IMR-90 (cell line): ENCODE results near the gene ZFYVE28. TPM values are rescaled to one million over a fixed set of nuclear protein-coding genes. Genes with fewer than 3 reads are reported as not detected.

ENCODE experiments used
- ATAC-seq: fragments of 200-7000 bp; cut with Tn5 transposase; 2 replicates; pipeline ENCODE4 v1.9.1; 2020; ENCODE audit warnings: low read depth, mild to moderate bottlenecking, moderate library complexity
- BruUV-seq: library from RNA; stranded (reverse); fragments of 400-500 nt; replicated peaks from 2 replicates; lab custom pipeline; 2021; lab: Mats Ljungman, UMichigan
- CTCF ChIA-PET: fragments of 300-600 bp; formaldehyde crosslinking; extraction: SDS; loops from one replicate; lab custom pipeline; 2021; ENCODE audit warnings: antibody characterized with exemption; lab: Yijun Ruan, JAX
- POLR2A ChIA-PET: fragments of 300-600 bp; sonication (Branson Sonifier 250); formaldehyde crosslinking; loops from one replicate; lab custom pipeline; 2022; ENCODE audit warnings: antibody characterized with exemption; ENCODE audit not compliant: unreplicated experiment; lab: Charles Lee
- DNase-seq: peaks from one replicate; pipeline ENCODE4 v3.0.0; 2013
- H2AFZ ChIP-seq: replicated peaks from 2 replicates; pipeline ENCODE3; 2013; ENCODE audit warnings: low read length, mild to moderate bottlenecking; ENCODE audit not compliant: poor library complexity
- H2AK5ac ChIP-seq: 2 replicates; pipeline ENCODE4 v1.6.1; 2013; ENCODE audit warnings: low read depth, low read length, inconsistent platforms
- H2AK9ac ChIP-seq: replicated peaks from 2 replicates; pipeline ENCODE3; 2013; ENCODE audit warnings: mild to moderate bottlenecking, low read depth, low read length, moderate library complexity; ENCODE audit not compliant: poor library complexity
- H2BK120ac ChIP-seq: 2 replicates; pipeline ENCODE4 v1.6.1; 2013; ENCODE audit warnings: low read depth, low read length, inconsistent platforms
- H2BK15ac ChIP-seq: 3 replicates; pipeline ENCODE4 v1.6.1; 2013; ENCODE audit warnings: low read depth, low read length, inconsistent platforms
- H2BK20ac ChIP-seq: 2 replicates; pipeline ENCODE4 v1.6.1; 2013; ENCODE audit warnings: low read depth, mild to moderate bottlenecking, inconsistent platforms, low read length, moderate library complexity
- H2BK5ac ChIP-seq: 2 replicates; pipeline ENCODE4 v1.6.1; 2013; ENCODE audit warnings: mild to moderate bottlenecking, low read depth, low read length, inconsistent platforms; ENCODE audit not compliant: poor library complexity, severe bottlenecking
- H3K14ac ChIP-seq: replicated peaks from 2 replicates; pipeline ENCODE4 v1.6.1; 2013; ENCODE audit warnings: low read depth, low read length, inconsistent platforms
- H3K18ac ChIP-seq: 2 replicates; pipeline ENCODE4 v1.6.1; 2013; ENCODE audit warnings: low read depth, low read length, control low read depth
- H3K23ac ChIP-seq: 2 replicates; pipeline ENCODE4 v1.6.1; 2013; ENCODE audit warnings: low read depth, low read length, inconsistent platforms
- H3K27ac ChIP-seq: 2 replicates; pipeline ENCODE4 v1.5.1; 2013; ENCODE audit warnings: mild to moderate bottlenecking, control low read depth, low read length; ENCODE audit not compliant: insufficient read depth
- H3K27me3 ChIP-seq: 2 replicates; pipeline ENCODE4 v1.6.1; 2013; ENCODE audit warnings: low read length; ENCODE audit not compliant: control insufficient read depth, insufficient read depth
- H3K36me3 ChIP-seq: 2 replicates; pipeline ENCODE4 v1.6.1; 2013; ENCODE audit warnings: low read length, mixed read lengths; ENCODE audit not compliant: control insufficient read depth, insufficient read depth
- H3K4ac ChIP-seq: 2 replicates; pipeline ENCODE4 v1.6.1; 2013; ENCODE audit warnings: low read depth, low read length, inconsistent platforms
- H3K4me1 ChIP-seq: 2 replicates; pipeline ENCODE4 v1.6.1; 2013; ENCODE audit warnings: low read length, mixed read lengths; ENCODE audit not compliant: control insufficient read depth, insufficient read depth
- H3K4me2 ChIP-seq: 2 replicates; pipeline ENCODE4 v1.6.1; 2013; ENCODE audit warnings: low read depth, mild to moderate bottlenecking, control low read depth, low read length, moderate library complexity
- H3K4me3 ChIP-seq: 2 replicates; pipeline ENCODE4 v1.5.1; 2013; ENCODE audit warnings: low read depth, mild to moderate bottlenecking, control low read depth, low read length, moderate library complexity; ENCODE audit not compliant: insufficient read depth
- H3K56ac ChIP-seq: 2 replicates; pipeline ENCODE4 v1.6.1; 2013; ENCODE audit warnings: low read length, inconsistent platforms; ENCODE audit not compliant: insufficient read depth; ENCODE audit errors: extremely low read depth
- H3K79me1 ChIP-seq, 2 experiments: 2 replicates each; pipeline ENCODE4 v1.6.1; 2013; ENCODE audit warnings: low read length in 2 of 2, inconsistent platforms in 1 of 2, low read depth in 1 of 2
- H3K9ac ChIP-seq: 2 replicates; pipeline ENCODE4 v1.6.1; 2013; ENCODE audit warnings: low read depth, low read length, control low read depth
- H3K9me1 ChIP-seq: 2 replicates; pipeline ENCODE4 v1.6.1; 2013; ENCODE audit warnings: low read length, inconsistent platforms; ENCODE audit not compliant: insufficient read depth
- H3K9me3 ChIP-seq: 2 replicates; pipeline ENCODE4 v1.6.1; 2013; ENCODE audit warnings: low read length; ENCODE audit not compliant: control insufficient read depth, insufficient read depth
- H4K20me1 ChIP-seq: 2 replicates; pipeline ENCODE4 v1.6.1; 2013; ENCODE audit warnings: low read length, inconsistent platforms; ENCODE audit not compliant: insufficient read depth
- H4K5ac ChIP-seq: 2 replicates; pipeline ENCODE4 v1.6.1; 2013; ENCODE audit warnings: mild to moderate bottlenecking, low read depth, low read length, control low read depth
- H4K8ac ChIP-seq, 2 experiments: 2 replicates each; pipeline ENCODE4 v1.6.1; 2013; ENCODE audit warnings: low read depth in 2 of 2, low read length in 2 of 2, control low read depth in 1 of 2, inconsistent platforms in 1 of 2
- H4K91ac ChIP-seq: 2 replicates; pipeline ENCODE4 v1.6.1; 2013; ENCODE audit warnings: low read depth, low read length, inconsistent platforms; ENCODE audit not compliant: insufficient read depth
- BHLHE40 ChIP-seq: fragments of 150-350 bp; IDR thresholded peaks from 2 replicates; pipeline ENCODE4 v1.6.1; 2016; ENCODE audit warnings: mild to moderate bottlenecking, low read depth, low read length
- CEBPB ChIP-seq: IDR thresholded peaks from 2 replicates; pipeline ENCODE4 v1.6.1; 2012; ENCODE audit warnings: low read depth, low read length, improper control_type of control experiment
- CHD1 ChIP-seq: IDR thresholded peaks from 2 replicates; pipeline ENCODE4 v1.6.1; 2012; ENCODE audit warnings: low read depth, low read length, improper control_type of control experiment
- CTCF ChIP-seq: conservative IDR thresholded peaks from 2 replicates; pipeline ENCODE4 v1.5.1; 2012; ENCODE audit warnings: mild to moderate bottlenecking, low read depth, low read length, improper control_type of control experiment
- ELK1 ChIP-seq: fragments of 150-350 bp; IDR thresholded peaks from 2 replicates; pipeline ENCODE4 v1.6.1; 2016; ENCODE audit warnings: low read depth, mild to moderate bottlenecking, low read length, moderate library complexity, borderline replicate concordance
- FOS ChIP-seq: fragments of 150-350 bp; IDR thresholded peaks from 2 replicates; pipeline ENCODE4 v1.6.1; 2016; ENCODE audit warnings: low read depth, low read length
- MAFK ChIP-seq: IDR thresholded peaks from 2 replicates; pipeline ENCODE4 v1.6.1; 2012; ENCODE audit warnings: low read depth, low read length, improper control_type of control experiment
- MAZ ChIP-seq: IDR thresholded peaks from 2 replicates; pipeline ENCODE4 v1.6.1; 2012; ENCODE audit warnings: low read depth, mild to moderate bottlenecking, low read length, improper control_type of control experiment, moderate library complexity, borderline replicate concordance
- MXI1 ChIP-seq: IDR thresholded peaks from 2 replicates; pipeline ENCODE4 v1.6.1; 2012; ENCODE audit warnings: low read depth, mild to moderate bottlenecking, low read length, moderate library complexity, borderline replicate concordance
- NFE2L2 ChIP-seq: fragments of 150-350 bp; IDR thresholded peaks from 2 replicates; pipeline ENCODE4 v1.6.1; 2016; ENCODE audit warnings: low read depth, mild to moderate bottlenecking, low read length
- POLR2A ChIP-seq: IDR thresholded peaks from 2 replicates; pipeline ENCODE4 v1.6.1; 2012; ENCODE audit warnings: mild to moderate bottlenecking, low read depth, low read length
- RAD21 ChIP-seq: IDR thresholded peaks from 2 replicates; pipeline ENCODE4 v1.6.1; 2012; ENCODE audit warnings: low read length, improper control_type of control experiment
- RCOR1 ChIP-seq: IDR thresholded peaks from 2 replicates; pipeline ENCODE4 v1.6.1; 2012; ENCODE audit warnings: mild to moderate bottlenecking, low read length, improper control_type of control experiment; ENCODE audit not compliant: insufficient replicate concordance
- RFX5 ChIP-seq: IDR thresholded peaks from 2 replicates; pipeline ENCODE4 v1.8.0; 2012; ENCODE audit warnings: low read depth, mild to moderate bottlenecking, low read length, moderate library complexity
- WGBS, 2 experiments: methylation state at CpG; one replicate each; pipeline versions ENCODE4 v1.1.5 to v1.1.7; 2013; ENCODE audit warnings: missing lambda C conversion rate in 2 of 2; ENCODE audit not compliant: insufficient read length in 1 of 2; ENCODE audit errors: extremely low coverage in 2 of 2; 5-methylcytosine and 5-hydroxymethylcytosine counted together
- dilution Hi-C: fragments of 300-500 bp; cut with HindIII; formaldehyde crosslinking; loops from one replicate; pipeline ENCODE4 v1.14.3; 2018; ENCODE audit warnings: low sequenced_read_pairs; ENCODE audit not compliant: unreplicated experiment
- in situ Hi-C: fragments of 300-500 bp; cut with MboI; formaldehyde crosslinking; loops from 3 replicates; pipeline ENCODE4 v1.14.3; 2019; ENCODE audit warnings: low sequenced_read_pairs, inconsistent platforms, mixed read lengths
- intact Hi-C: fragments of 100-400 bp; cut with micrococcal nuclease; formaldehyde crosslinking; loops from 2 replicates; pipeline ENCODE4 v1.10.0; 2022
- polyA plus RNA-seq, 3 experiments: library from polyadenylated mRNA; depleted of rRNA; stranded (reverse); fragments of >200 nt; gene quantifications; 2 replicates each; pipeline ENCODE4 v1.2.3, GENCODE V29; 2012; ENCODE audit warnings: low replicate concordance in 1 of 3
- total RNA-seq: library from RNA; depleted of rRNA; stranded (reverse); fragments of >200 nt; gene quantifications from 2 replicates; pipeline ENCODE4 v1.2.3, GENCODE V29; 2012
- TF ChIP-seq, protein P1 (sequence below): fragments of 150-350 bp; IDR thresholded peaks from 2 replicates; pipeline ENCODE4 v1.6.1; 2017; ENCODE audit warnings: mild to moderate bottlenecking, antibody characterized with exemption, low read length, low read depth

ZFYVE28 gene
- total and polyA plus RNA-seq, 2 of the 4 experiments (the other 2 are of a cell fraction) = 0.36 to 1.2 TPM

DNA sequence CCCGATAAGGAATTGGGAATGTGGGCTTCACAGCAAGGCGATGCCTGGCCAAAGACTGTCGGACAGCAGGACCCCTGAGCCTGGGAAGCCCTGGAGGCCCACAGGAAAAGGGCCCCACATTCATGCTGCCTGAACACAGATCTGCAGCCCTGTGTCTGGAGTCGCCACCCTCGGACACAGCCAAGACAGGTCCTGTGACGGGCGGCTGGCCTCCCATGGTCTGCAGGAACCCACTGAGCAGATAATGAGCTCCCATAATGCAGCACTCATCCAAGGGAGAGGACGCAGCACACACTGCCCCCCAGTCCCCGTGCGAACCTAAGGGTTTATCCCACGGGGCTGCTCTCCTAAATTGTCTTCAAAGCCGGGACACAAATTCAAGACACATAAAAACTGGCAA, 30.6 kb downstream of the ZFYVE28 start:
- no peak overlapping the region for H3K14ac ChIP-seq
- POLR2A ChIA-PET = no interaction called here
- H2BK120ac ChIP-seq = no peak overlapping the region
- H4K20me1 ChIP-seq = no peaks in the 10 kb centered on the region
- no TSS peak for BruUV-seq
- DNase-seq (no peak), ATAC-seq (no peak)
- no peak overlapping the region for H3K9ac ChIP-seq
- no peak overlapping the region for H2BK20ac ChIP-seq
- in situ Hi-C loops (no loop called here), intact Hi-C loops (no loop called here), dilution Hi-C loops (no loop called here)
- H3K23ac ChIP-seq = no peak overlapping the region
- CTCF ChIA-PET = interaction anchor here (1.6 kb wide), 1 partner anchor 25 kb away, joined by 3 read pairs; no protein-coding TSS in a partner anchor
- no peaks in the 10 kb centered on the region for H3K36me3 ChIP-seq
- H4K91ac ChIP-seq = no peak overlapping the region
- WGBS, 2 experiments = 89% methylated on average over 9 of the region's 12 CpGs; no CpG with 5 or more reads in 1 of the 2 experiments
- H2BK5ac ChIP-seq = no peak overlapping the region
- H2AFZ ChIP-seq = no peak overlapping the region
- H4K5ac ChIP-seq = no peak overlapping the region
- H2AK5ac ChIP-seq = no peak overlapping the region
- no peak overlapping the region for H3K27ac ChIP-seq
- H3K4me3 ChIP-seq = no peak overlapping the region
- H3K56ac ChIP-seq = no peak overlapping the region
- H3K79me1 ChIP-seq = no peaks in the 10 kb centered on the region
- no peak overlapping the region for H3K18ac ChIP-seq
- TF ChIP-seq CHD1 = no peak
- TF ChIP-seq POLR2A = no peak
- TF ChIP-seq BHLHE40 = no peak
- TF ChIP-seq MAZ = no peak
- TF ChIP-seq MXI1 = no peak
- TF ChIP-seq ELK1 = no peak
- TF ChIP-seq CTCF = no peak
- TF ChIP-seq CEBPB = no peak
- TF ChIP-seq RAD21 = no peak
- no peak for TF ChIP-seq RFX5
- no peak for TF ChIP-seq MAFK
- no peak for TF ChIP-seq FOS
- TF ChIP-seq, protein P1, sequence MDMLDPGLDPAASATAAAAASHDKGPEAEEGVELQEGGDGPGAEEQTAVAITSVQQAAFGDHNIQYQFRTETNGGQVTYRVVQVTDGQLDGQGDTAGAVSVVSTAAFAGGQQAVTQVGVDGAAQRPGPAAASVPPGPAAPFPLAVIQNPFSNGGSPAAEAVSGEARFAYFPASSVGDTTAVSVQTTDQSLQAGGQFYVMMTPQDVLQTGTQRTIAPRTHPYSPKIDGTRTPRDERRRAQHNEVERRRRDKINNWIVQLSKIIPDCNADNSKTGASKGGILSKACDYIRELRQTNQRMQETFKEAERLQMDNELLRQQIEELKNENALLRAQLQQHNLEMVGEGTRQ = no peak
- TF ChIP-seq NFE2L2 = no peak
- no peak for TF ChIP-seq RCOR1
- no peaks in the 10 kb centered on the region for H3K9me1 ChIP-seq
- no peak overlapping the region for H3K4ac ChIP-seq
- H2AK9ac ChIP-seq = no peak overlapping the region
- no peak overlapping the region for H4K8ac ChIP-seq
- H3K27me3 ChIP-seq = peaks cover 63% of the 10 kb centered on the region
- no peaks in the 10 kb centered on the region; the same call in 1 of the 2 replicates for H3K4me1 ChIP-seq
- no peaks in the 10 kb centered on the region for H3K9me3 ChIP-seq
- H2BK15ac ChIP-seq = no peak overlapping the region
- H3K4me2 ChIP-seq = no peak overlapping the region
